Immature natural killer cell (primary cell): Measurements from ENCODE around the gene TMED5. TPM values are rescaled to one million over a fixed set of nuclear protein-coding genes. Genes with fewer than 3 reads are reported as not detected.
A peak's percentile ranks its signal among the peaks of the same experiment; 100 is the strongest.
"Not testable (repeated sequence)": the region's sequence is repeated elsewhere in the genome, so short reads cannot be mapped to it uniquely, and the experiment has no call there.

Source experiments
- DNase-seq, 3 donors: peaks; one replicate each; pipeline ENCODE4 v3.0.0; 2022; ENCODE audit warnings: mixed read lengths in 1 of 3
- H3K27ac Mint-ChIP-seq, 6 donors: one replicate each; pipeline ENCODE4 v1.8.0; 2020; ENCODE audit warnings: mixed read lengths in 6 of 6, mild to moderate bottlenecking in 5 of 6, inconsistent platforms in 4 of 6, moderate library complexity in 3 of 6
- H3K27me3 Mint-ChIP-seq, 3 donors: one replicate each; pipeline ENCODE4 v1.8.0; 2020 to 2021; ENCODE audit warnings: low read depth in 3 of 3, mild to moderate bottlenecking in 3 of 3, mixed read lengths in 3 of 3, moderate library complexity in 3 of 3, inconsistent platforms in 1 of 3
- H3K36me3 Mint-ChIP-seq, 3 donors: one replicate each; pipeline ENCODE4 v1.8.0; 2020; ENCODE audit warnings: mixed read lengths in 3 of 3, inconsistent platforms in 2 of 3, mild to moderate bottlenecking in 2 of 3
- H3K4me1 Mint-ChIP-seq, 2 donors: one replicate each; pipeline ENCODE4 v1.8.0; 2020; ENCODE audit warnings: inconsistent platforms in 2 of 2, mild to moderate bottlenecking in 2 of 2, mixed read lengths in 2 of 2, moderate library complexity in 1 of 2
- H3K4me3 Mint-ChIP-seq, 5 donors: one replicate each; pipeline ENCODE4 v1.8.0; 2020; ENCODE audit warnings: mild to moderate bottlenecking in 5 of 5, mixed read lengths in 5 of 5, inconsistent platforms in 3 of 5, moderate library complexity in 3 of 5
- H3K9me3 Mint-ChIP-seq, 6 donors: one replicate each; pipeline ENCODE4 v1.8.0; 2020; ENCODE audit warnings: mild to moderate bottlenecking in 6 of 6, mixed read lengths in 6 of 6, inconsistent platforms in 4 of 6, moderate library complexity in 3 of 6
- polyA plus RNA-seq, 3 donors: library from polyadenylated mRNA; unstranded; fragments of 300-500 nt; fragmentation: Illumina TruSeq; gene quantifications; one replicate each; pipeline ENCODE4 v1.2.3, GENCODE V29; 2021

The TMED5 gene
- polyA plus RNA-seq, 3 donors from 2014 or later = 27.1 to 44.8 (median 32.6) TPM

DNA sequence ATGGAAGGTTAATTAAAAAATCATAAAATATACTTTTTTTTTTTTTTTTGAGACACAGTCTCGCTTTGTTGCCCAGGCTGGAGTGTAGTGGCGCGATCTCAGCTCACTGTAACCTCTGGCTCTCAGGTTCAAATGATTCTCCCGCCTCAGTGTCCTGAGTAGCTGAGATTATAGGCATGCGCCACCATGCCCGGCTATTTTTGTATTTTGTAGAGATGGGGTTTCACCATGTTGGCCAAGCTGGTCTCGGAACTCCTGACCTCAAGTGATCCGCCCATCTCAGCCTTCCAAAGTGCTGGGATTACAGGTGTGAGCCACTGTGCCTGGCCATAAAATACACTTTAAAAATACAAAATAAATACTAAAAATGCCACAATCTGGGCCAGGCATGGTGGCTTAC is 16.9 kb downstream of the TMED5 start:
- not testable (repeated sequence) for H3K27ac Mint-ChIP-seq, H3K27me3 Mint-ChIP-seq, H3K9me3 Mint-ChIP-seq, DNase-seq, H3K4me3 Mint-ChIP-seq
- peaks cover 53 to 81% of the 10 kb centered on the region in 2 donors for H3K4me1 Mint-ChIP-seq
- peaks cover 4 to 13% (median 6%) of the 10 kb centered on the region in 3 donors for H3K36me3 Mint-ChIP-seq

DNA sequence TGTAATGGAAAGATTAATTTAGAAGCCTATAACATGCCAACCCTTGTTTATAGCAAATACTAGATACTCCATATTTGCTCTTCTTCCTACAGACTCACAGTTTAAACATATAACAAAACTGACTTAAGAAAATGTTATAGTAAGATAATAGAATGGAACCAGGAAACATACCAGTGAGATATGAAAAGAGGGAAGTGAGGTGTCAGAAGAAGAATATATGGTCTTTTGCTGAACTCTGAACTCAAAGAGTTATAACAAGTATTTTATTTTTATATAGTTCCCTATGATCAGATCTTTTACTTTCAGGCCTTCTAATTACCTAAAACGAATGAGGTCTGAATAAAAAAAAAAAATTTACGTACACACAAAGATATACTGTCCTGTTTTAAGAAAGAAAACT is 20.9 kb downstream of the TMED5 start:
- H3K27ac Mint-ChIP-seq = peak overlapping the region in 1 of 6 donors; percentile 74

DNA sequence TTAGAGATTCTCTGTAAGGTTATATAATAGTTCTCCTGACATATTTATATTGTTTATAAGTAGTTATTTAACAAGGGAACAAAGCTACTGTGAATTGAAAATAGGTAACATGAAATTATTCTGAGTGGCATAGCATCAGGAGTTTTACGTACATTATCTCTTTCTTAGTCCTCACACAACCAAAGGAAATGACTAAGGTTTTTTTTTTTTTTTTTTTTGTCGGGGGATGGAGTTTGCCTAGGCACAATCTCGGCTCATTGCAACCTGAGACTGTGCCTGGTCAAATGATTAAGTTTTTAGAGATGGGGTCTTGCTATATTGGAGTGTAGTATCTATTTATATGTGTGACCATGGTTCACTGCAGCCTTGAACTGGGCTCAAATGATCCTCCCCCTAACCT is 24.9 kb downstream of the TMED5 start:
- DNase-seq = no peak
- H3K36me3 Mint-ChIP-seq = peaks cover 9 to 17% (median 14%) of the 10 kb centered on the region in 3 donors
- H3K4me3 Mint-ChIP-seq = no peak overlapping the region
- peaks cover 17 to 56% of the 10 kb centered on the region in 2 donors for H3K4me1 Mint-ChIP-seq
- peaks cover 0 to 3% (median 0%) of the 10 kb centered on the region in 3 donors for H3K27me3 Mint-ChIP-seq
- peak overlapping the region in 4 of 6 donors; percentile 20 to 62 (median 32) for H3K27ac Mint-ChIP-seq
- no peaks in the 10 kb centered on the region for H3K9me3 Mint-ChIP-seq

More for the DNA sequence above, 20.9 kb downstream of the TMED5 start:
- H3K4me3 Mint-ChIP-seq = no peak overlapping the region
- no peak for DNase-seq
- no peaks in the 10 kb centered on the region for H3K9me3 Mint-ChIP-seq
- H3K36me3 Mint-ChIP-seq = peaks cover 9 to 14% (median 12%) of the 10 kb centered on the region in 3 donors
- H3K27me3 Mint-ChIP-seq = peaks cover 0 to 3% (median 0%) of the 10 kb centered on the region in 3 donors
- peaks cover 35 to 56% of the 10 kb centered on the region in 2 donors for H3K4me1 Mint-ChIP-seq

DNA sequence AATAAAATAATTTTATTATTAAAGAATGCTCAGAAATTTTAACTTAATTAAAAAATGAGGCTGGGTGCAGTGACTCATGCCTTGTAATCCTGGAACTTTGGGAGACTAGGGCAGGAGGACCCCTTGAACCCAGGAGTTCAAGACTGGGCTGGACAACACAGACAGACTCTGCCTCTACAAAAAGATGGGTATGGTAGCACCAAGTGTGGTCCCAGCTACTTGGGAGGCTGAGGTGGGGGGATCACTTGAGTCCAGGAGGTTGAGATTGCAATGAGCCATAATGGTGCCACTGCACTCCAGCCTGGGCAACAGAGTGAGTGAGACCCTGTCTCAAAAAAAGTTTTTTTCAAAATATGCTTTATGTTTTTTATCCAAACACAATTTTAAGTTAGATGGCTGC is 25.3 kb downstream of the TMED5 start:
- H3K9me3 Mint-ChIP-seq = no peaks in the 10 kb centered on the region
- H3K27ac Mint-ChIP-seq = peak overlapping the region in 1 of 6 donors; percentile 23
- H3K36me3 Mint-ChIP-seq = peaks cover 9 to 17% (median 14%) of the 10 kb centered on the region in 3 donors
- no peak overlapping the region for H3K4me3 Mint-ChIP-seq
- H3K27me3 Mint-ChIP-seq = peaks cover 0 to 3% (median 0%) of the 10 kb centered on the region in 3 donors
- peaks cover 16 to 55% of the 10 kb centered on the region in 2 donors for H3K4me1 Mint-ChIP-seq
- DNase-seq = no peak

DNA sequence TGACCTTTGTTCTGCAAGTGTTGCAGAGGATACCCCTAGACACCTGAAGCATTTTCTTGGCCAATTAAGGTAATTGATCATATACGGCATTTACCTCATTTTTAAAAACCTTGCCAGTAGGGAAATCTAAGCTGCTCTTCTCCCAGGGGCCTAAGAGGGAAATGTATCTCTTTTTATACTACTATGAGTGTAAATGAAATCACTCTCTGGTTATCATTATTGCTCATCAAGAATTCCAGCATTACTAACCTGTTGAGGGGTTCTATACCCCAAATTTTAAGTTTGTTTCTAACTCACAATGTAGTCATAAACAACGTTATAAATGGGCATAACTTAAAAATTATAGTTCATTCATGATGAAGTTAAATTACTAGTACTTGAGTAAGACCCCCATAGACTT is 27.4 kb downstream of the TMED5 start:
- peaks cover 14 to 47% of the 10 kb centered on the region in 2 donors for H3K4me1 Mint-ChIP-seq
- no peaks in the 10 kb centered on the region for H3K9me3 Mint-ChIP-seq
- DNase-seq = no peak
- H3K4me3 Mint-ChIP-seq = no peak overlapping the region
- H3K36me3 Mint-ChIP-seq = peaks cover 4 to 13% (median 5%) of the 10 kb centered on the region in 3 donors
- no peak overlapping the region for H3K27ac Mint-ChIP-seq
- peaks cover 0 to 3% (median 0%) of the 10 kb centered on the region in 3 donors for H3K27me3 Mint-ChIP-seq

DNA sequence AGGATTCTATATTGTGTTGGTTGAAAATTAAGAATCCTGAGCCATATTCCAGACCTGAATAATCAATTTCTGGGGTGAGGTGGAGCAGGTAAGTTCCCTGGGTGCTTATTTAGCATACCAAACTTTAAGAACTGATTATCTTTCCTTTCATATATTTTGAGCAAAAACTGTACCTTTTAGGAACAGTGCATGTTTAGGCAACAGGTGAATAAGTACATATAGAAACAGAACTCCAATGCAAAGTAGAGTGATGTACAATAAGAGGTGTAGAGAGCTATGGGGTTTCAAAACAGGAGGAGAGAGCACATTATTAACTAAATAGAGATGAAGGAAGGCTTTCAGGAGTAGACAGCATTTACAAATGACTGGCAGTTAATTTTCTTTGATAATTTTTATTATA is 28.7 kb downstream of the TMED5 start:
- Mint-ChIP-seq H3K27ac (peak overlapping the region in 2 of 6 donors; percentile 9 to 17), H3K9me3 (no peaks in the 10 kb centered on the region), H3K36me3 (peaks cover 4 to 13% (median 4%) of the 10 kb centered on the region in 3 donors), H3K4me3 (no peak overlapping the region), H3K27me3 (peaks cover 0 to 5% (median 0%) of the 10 kb centered on the region in 3 donors), H3K4me1 (peaks cover 14 to 51% of the 10 kb centered on the region in 2 donors)
- DNase-seq = no peak

DNA sequence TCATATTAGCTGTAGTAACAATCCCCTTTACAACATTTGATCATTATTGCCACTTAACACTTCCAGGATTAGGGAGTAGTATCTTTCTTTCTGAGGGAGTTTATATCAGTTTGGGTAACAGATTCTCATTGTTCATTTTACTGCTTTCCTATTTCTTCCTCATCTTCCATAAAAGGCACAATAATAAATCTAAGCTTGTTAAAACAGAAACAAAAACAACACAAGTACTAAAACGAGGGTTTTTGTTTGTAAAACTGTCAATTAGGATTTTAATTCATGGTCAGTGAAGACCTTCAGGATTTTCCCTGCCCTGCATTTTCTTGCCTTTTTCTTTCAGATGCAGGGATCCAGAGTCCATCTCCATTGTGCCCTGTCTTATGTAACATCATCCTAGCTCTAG is 29.5 kb downstream of the TMED5 start:
- DNase-seq = no peak
- H3K4me3 Mint-ChIP-seq = no peak overlapping the region
- peaks cover 0 to 5% (median 0%) of the 10 kb centered on the region in 3 donors for H3K27me3 Mint-ChIP-seq
- no peaks in the 10 kb centered on the region for H3K9me3 Mint-ChIP-seq
- peaks cover 14 to 45% of the 10 kb centered on the region in 2 donors for H3K4me1 Mint-ChIP-seq
- peak overlapping the region in 5 of 6 donors; percentile 1 to 76 (median 39) for H3K27ac Mint-ChIP-seq
- peaks cover 0 to 9% (median 0%) of the 10 kb centered on the region in 3 donors for H3K36me3 Mint-ChIP-seq

DNA sequence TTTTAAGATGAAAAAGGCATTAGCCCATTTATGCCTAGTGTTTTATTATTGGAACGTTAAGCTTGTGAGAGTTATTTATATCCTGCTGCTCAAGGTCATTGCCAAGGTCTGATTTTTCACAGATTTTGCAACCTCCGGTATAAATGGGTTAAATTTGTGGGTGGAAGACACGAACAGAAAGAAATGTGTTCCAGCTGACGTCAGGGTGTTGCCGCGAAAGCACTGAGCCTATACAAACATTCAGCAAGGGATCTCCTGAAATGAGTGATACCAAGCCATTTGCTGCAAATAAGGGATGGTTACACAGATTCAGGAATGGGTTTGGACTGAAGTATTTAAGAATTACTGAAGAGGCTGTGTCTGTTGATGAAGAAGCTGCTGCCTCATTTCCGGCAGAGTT is 32.2 kb downstream of the TMED5 start:
- H3K4me3 Mint-ChIP-seq = no peak overlapping the region
- H3K27ac Mint-ChIP-seq = peak overlapping the region in 2 of 6 donors; percentile 2 to 33
- no peaks in the 10 kb centered on the region for H3K9me3 Mint-ChIP-seq
- peaks cover 0 to 7% (median 0%) of the 10 kb centered on the region in 3 donors for H3K27me3 Mint-ChIP-seq
- H3K36me3 Mint-ChIP-seq = peaks cover 0 to 5% (median 0%) of the 10 kb centered on the region in 3 donors
- peaks cover 5 to 35% of the 10 kb centered on the region in 2 donors for H3K4me1 Mint-ChIP-seq
- no peak for DNase-seq

DNA sequence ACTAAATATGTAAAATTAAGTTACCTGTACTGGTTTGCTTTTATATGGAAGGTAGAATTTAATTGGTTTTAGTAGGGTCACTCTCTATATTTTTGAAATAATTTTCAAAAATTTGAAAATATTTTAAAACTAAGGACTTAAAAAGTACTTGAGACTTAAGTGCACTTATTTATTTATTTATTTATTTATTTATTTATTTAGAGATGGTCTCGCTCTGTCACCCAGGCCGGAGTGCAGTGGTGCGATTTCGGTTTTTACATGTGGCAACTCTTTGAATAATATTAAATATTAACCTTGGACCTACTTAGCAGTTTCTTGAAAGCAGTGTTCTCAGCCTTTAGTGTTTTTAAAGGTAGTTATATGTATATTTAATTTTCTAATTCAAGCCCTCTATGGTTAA is 36.4 kb downstream of the TMED5 start:
- Mint-ChIP-seq H3K4me3 (no peak overlapping the region), H3K4me1 (peaks cover 0 to 16% of the 10 kb centered on the region in 2 donors), H3K27ac (no peak overlapping the region), H3K27me3 (peaks cover 0 to 7% (median 0%) of the 10 kb centered on the region in 3 donors), H3K36me3 (peaks cover 0 to 6% (median 0%) of the 10 kb centered on the region in 3 donors), H3K9me3 (no peaks in the 10 kb centered on the region)
- no peak for DNase-seq

DNA sequence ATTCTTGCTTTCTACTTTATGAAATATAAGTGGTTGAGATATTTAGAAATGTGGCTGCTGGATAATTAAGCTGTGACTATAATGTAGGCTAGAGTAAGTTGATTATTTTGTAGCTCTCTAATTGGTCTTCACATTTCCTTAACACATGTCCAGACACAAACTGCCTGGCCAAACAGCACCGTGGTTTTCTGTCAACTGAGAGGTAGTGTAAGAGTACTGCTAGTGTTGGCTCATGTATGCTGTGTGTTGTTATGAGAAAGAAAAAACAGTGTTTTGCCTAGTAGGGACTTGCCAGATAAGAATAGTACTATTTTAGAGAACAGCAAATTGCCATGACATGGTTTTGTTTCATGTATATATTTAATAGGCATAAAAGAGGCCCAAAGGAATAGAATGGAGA is 37.1 kb downstream of the TMED5 start:
- H3K36me3 Mint-ChIP-seq = peaks cover 0 to 6% (median 0%) of the 10 kb centered on the region in 3 donors
- peaks cover 0 to 16% of the 10 kb centered on the region in 2 donors for H3K4me1 Mint-ChIP-seq
- no peak overlapping the region for H3K4me3 Mint-ChIP-seq
- peak overlapping the region in 2 of 6 donors; percentile 22 to 51 for H3K27ac Mint-ChIP-seq
- H3K9me3 Mint-ChIP-seq = no peaks in the 10 kb centered on the region
- H3K27me3 Mint-ChIP-seq = peaks cover 0 to 7% (median 0%) of the 10 kb centered on the region in 3 donors
- DNase-seq = no peak

DNA sequence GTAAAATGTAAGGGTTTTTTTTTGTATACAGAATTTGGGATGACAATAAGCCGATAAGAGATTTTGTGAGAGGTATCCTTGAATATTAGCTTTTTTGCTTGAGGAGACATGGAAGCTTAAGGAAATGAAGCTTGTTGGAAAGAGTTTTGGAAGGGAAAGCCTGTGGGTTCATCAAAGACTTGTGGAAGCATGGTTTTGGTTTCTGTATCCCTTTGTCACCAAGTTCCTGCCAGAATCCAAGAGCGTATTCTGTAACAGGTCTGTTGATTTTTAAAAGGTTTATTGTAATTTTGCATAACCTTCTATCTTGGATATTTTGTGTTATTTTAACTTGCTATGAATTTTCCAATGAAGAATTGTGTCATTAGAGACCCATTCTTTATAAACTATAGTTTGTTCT is 38.1 kb downstream of the TMED5 start:
- Mint-ChIP-seq H3K4me3 (no peak overlapping the region), H3K9me3 (no peaks in the 10 kb centered on the region), H3K27me3 (peaks cover 0 to 7% (median 0%) of the 10 kb centered on the region in 3 donors), H3K27ac (peak overlapping the region in 1 of 6 donors; percentile 30), H3K36me3 (peaks cover 0 to 6% (median 0%) of the 10 kb centered on the region in 3 donors), H3K4me1 (peaks cover 0 to 9% of the 10 kb centered on the region in 2 donors)
- DNase-seq = no peak

DNA sequence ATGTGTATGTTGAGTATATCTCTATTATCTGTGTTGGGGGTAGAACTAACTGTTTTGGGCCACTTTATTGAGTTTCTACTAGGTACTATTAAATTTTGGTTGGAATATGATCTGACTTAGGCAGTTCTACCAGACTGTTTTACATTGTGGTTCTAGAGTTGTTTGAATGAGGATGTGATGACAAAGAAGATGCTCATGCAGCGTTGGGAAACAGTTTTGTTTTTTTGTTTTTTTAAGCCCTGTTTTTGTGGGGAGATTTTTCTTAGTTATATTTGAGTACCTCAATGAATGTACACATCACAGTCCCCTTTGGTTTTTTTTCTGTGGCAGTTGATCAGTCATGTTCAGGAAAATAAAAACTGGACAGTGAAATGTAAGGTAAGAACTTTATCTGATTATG is 40.1 kb downstream of the TMED5 start:
- Mint-ChIP-seq H3K27ac (peak overlapping the region in 3 of 6 donors; percentile 42 to 74 (median 64)), H3K4me3 (no peak overlapping the region), H3K4me1 (peaks cover 0 to 9% of the 10 kb centered on the region in 2 donors), H3K27me3 (no peaks in the 10 kb centered on the region), H3K9me3 (no peaks in the 10 kb centered on the region), H3K36me3 (peaks cover 4 to 18% (median 8%) of the 10 kb centered on the region in 3 donors)
- DNase-seq = no peak

DNA sequence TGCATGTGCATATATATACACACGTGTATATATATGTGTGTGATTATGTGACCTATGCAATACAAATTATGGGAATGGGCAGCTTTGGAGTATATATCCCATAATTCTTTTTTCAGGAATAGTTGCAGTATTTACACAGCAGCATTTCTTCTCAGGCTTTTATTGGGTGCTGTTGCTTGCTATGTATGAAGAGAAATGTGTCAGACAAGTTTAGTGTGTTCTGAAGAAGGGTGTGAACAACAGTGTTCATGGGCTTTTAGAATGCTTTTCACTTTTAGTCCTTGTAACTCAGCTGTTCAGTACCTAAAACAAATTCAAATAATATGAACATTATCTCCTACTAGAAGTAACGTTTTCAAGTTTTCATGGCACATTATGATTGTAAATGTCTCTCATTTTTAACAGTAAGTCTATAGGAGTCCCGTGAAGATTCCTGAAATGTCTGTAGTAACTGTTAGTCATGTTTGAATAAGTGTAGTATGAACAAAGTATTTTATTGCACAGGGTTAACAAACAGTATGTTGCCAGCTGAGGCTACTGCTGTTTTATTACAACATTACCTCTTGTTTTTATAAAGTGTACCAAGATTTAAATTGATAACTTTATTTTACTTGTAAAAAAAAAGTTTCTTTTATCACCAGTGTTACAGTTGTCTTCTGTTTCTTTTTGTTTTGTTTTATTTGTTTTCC is 42.5 kb downstream of the TMED5 start:
- Mint-ChIP-seq H3K4me1 (peaks cover 0 to 3% of the 10 kb centered on the region in 2 donors), H3K4me3 (no peak overlapping the region), H3K36me3 (peaks cover 4 to 18% (median 8%) of the 10 kb centered on the region in 3 donors), H3K9me3 (no peaks in the 10 kb centered on the region), H3K27ac (no peak overlapping the region), H3K27me3 (no peaks in the 10 kb centered on the region)
- DNase-seq = no peak

DNA sequence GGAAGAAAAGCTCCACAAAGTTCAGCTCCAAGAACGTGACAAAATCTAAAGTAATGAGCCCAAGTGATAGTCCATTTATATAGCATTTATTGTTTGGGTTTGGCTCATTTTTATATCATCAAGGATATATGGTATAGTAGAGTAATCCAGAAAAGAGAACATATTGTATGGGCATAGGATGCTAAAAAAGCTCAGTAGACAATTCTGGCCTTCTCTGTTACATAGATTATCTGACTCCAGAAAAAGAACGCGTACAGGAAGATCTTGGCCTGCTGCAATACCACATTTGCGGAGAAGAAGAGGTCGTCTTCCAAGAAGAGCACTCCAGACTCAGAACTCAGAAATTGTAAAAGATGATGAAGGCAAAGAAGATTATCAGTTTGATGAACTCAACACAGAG is 43.8 kb downstream of the TMED5 start:
- DNase-seq = no peak
- no peaks in the 10 kb centered on the region for H3K27me3 Mint-ChIP-seq
- no peaks in the 10 kb centered on the region for H3K4me1 Mint-ChIP-seq
- H3K4me3 Mint-ChIP-seq = no peak overlapping the region
- peaks cover 4 to 18% (median 8%) of the 10 kb centered on the region in 3 donors for H3K36me3 Mint-ChIP-seq
- H3K9me3 Mint-ChIP-seq = no peaks in the 10 kb centered on the region
- H3K27ac Mint-ChIP-seq = no peak overlapping the region
